ENCODE measurements around the gene GRIN1. TPM values are rescaled to one million over a fixed set of nuclear protein-coding genes. Genes with fewer than 3 reads are reported as not detected.

The GRIN1 gene
- total RNA-seq, 1 experiment from 2014 or later, result not detected

- DNase-seq (ENCODE audit: low read depth), result no peak
- in situ Hi-C loops (cut with HindIII; ENCODE audit: low pct_unique_long_range_greater_than_20kb, low sequenced_read_pairs), result no loop called here
These were observed 2.3 kb downstream of the GRIN1 start for GRCh38 chr9:137141050-137141810.

GRCh38 chr9:137141976-137142936 lies 3.3 kb downstream of the GRIN1 start:
- no peak for DNase-seq (ENCODE audit: low read depth)
- in situ Hi-C loops (cut with HindIII; ENCODE audit: low pct_unique_long_range_greater_than_20kb, low sequenced_read_pairs), result no loop called here

- DNase-seq (ENCODE audit: low read depth), result no peak
- in situ Hi-C loops (cut with HindIII; ENCODE audit: low pct_unique_long_range_greater_than_20kb, low sequenced_read_pairs), result no loop called here
These were observed 4.5 kb downstream of the GRIN1 start for GRCh38 chr9:137143459-137143858.

- in situ Hi-C loops (cut with HindIII; ENCODE audit: low pct_unique_long_range_greater_than_20kb, low sequenced_read_pairs), result no loop called here
- no peak for DNase-seq (ENCODE audit: low read depth)
These were observed 7.0 kb downstream of the GRIN1 start for GRCh38 chr9:137145731-137146526.

- in situ Hi-C loops (cut with HindIII; ENCODE audit: low pct_unique_long_range_greater_than_20kb, low sequenced_read_pairs), result no loop called here
These were observed 7.6 kb downstream of the GRIN1 start for GRCh38 chr9:137146527-137146918.

GRCh38 chr9:137147091-137147792 lies 8.3 kb downstream of the GRIN1 start:
- in situ Hi-C loops (cut with HindIII; ENCODE audit: low pct_unique_long_range_greater_than_20kb, low sequenced_read_pairs), result no loop called here
- no peak for DNase-seq (ENCODE audit: low read depth)

More at GRCh38 chr9:137146527-137146918, 7.6 kb downstream of the GRIN1 start:
- DNase-seq (ENCODE audit: low read depth), result no peak

- in situ Hi-C loops (cut with HindIII; ENCODE audit: low pct_unique_long_range_greater_than_20kb, low sequenced_read_pairs), result no loop called here
- no peak for DNase-seq (ENCODE audit: low read depth)
These were observed 8.8 kb downstream of the GRIN1 start for GRCh38 chr9:137147793-137148160.

GRCh38 chr9:137148242-137148641 lies 9.3 kb downstream of the GRIN1 start:
- no peak for DNase-seq (ENCODE audit: low read depth)
- in situ Hi-C loops (cut with HindIII; ENCODE audit: low pct_unique_long_range_greater_than_20kb, low sequenced_read_pairs), result no loop called here

GRCh38 chr9:137148661-137149060 lies 9.7 kb downstream of the GRIN1 start:
- in situ Hi-C loops (cut with HindIII; ENCODE audit: low pct_unique_long_range_greater_than_20kb, low sequenced_read_pairs), result no loop called here
- no peak for DNase-seq (ENCODE audit: low read depth)

- no peak for DNase-seq (ENCODE audit: low read depth)
- in situ Hi-C loops (cut with HindIII; ENCODE audit: low pct_unique_long_range_greater_than_20kb, low sequenced_read_pairs), result no loop called here
These were observed 10.4 kb downstream of the GRIN1 start for GRCh38 chr9:137149363-137149762.

GRCh38 chr9:137149942-137150616 lies 11.1 kb downstream of the GRIN1 start:
- in situ Hi-C loops (cut with HindIII; ENCODE audit: low pct_unique_long_range_greater_than_20kb, low sequenced_read_pairs), result no loop called here
- peak; percentile 97 for DNase-seq (ENCODE audit: low read depth)

- in situ Hi-C loops (cut with HindIII; ENCODE audit: low pct_unique_long_range_greater_than_20kb, low sequenced_read_pairs), result no loop called here
- peak; percentile 94 for DNase-seq (ENCODE audit: low read depth)
These were observed 11.9 kb downstream of the GRIN1 start for GRCh38 chr9:137150617-137151457.

- in situ Hi-C loops (cut with HindIII; ENCODE audit: low pct_unique_long_range_greater_than_20kb, low sequenced_read_pairs), result no loop called here
These were observed 14.0 kb downstream of the GRIN1 start for GRCh38 chr9:137152844-137153405.

GRCh38 chr9:137156567-137157375 lies 17.8 kb downstream of the GRIN1 start:
- in situ Hi-C loops (cut with HindIII; ENCODE audit: low pct_unique_long_range_greater_than_20kb, low sequenced_read_pairs), result no loop called here
- no peak for DNase-seq (ENCODE audit: low read depth)

More at GRCh38 chr9:137152844-137153405, 14.0 kb downstream of the GRIN1 start:
- no peak for DNase-seq (ENCODE audit: low read depth)

GRCh38 chr9:137157618-137158415 lies 18.9 kb downstream of the GRIN1 start:
- no peak for DNase-seq (ENCODE audit: low read depth)
- in situ Hi-C loops (cut with HindIII; ENCODE audit: low pct_unique_long_range_greater_than_20kb, low sequenced_read_pairs), result no loop called here

Data from Caki2 (cell line).